HEK293 (cell line): ENCODE data around the gene SLC35F3.

Source experiments
- CTCF ChIA-PET: fragments of 350-600 bp; formaldehyde crosslinking; extraction: SDS; loops from one replicate; lab custom pipeline; 2021; ENCODE audit warnings: antibody characterized with exemption; lab: Yijun Ruan, JAX
- POLR2A ChIA-PET: fragments of 300-600 bp; formaldehyde crosslinking; extraction: SDS; loops from one replicate; lab custom pipeline; 2020; ENCODE audit warnings: antibody characterized with exemption, inconsistent platforms; lab: Yijun Ruan, JAX
- H3K27ac ChIP-seq: fragments of 200-500 bp; sonication (Bioruptor generic); 2 replicates; pipeline ENCODE4 v1.5.1; 2014; ENCODE audit warnings: low read depth, low read length, control low read depth, inconsistent platforms; ENCODE audit errors: extremely low read depth
- H3K36me3 ChIP-seq, 2 experiments: fragments of 200-500 bp in 1 of 2; sonication (Bioruptor generic) in 1 of 2; 1 replicate in 1 of 2; 2 replicates in 1 of 2; pipeline ENCODE4 v1.5.1; 2014 to 2017; ENCODE audit warnings: inconsistent platforms in 2 of 2, low read length in 2 of 2; ENCODE audit not compliant: control insufficient read depth in 2 of 2, insufficient read depth in 1 of 2
- H3K4me1 ChIP-seq: fragments of 200-500 bp; sonication (Bioruptor generic); 2 replicates; pipeline ENCODE4 v1.5.1; 2014; ENCODE audit warnings: mild to moderate bottlenecking, low read length, inconsistent platforms; ENCODE audit not compliant: control insufficient read depth, insufficient read depth
- H3K4me3 ChIP-seq: 2 replicates; pipeline ENCODE4 v1.5.1; 2011; ENCODE audit warnings: low read depth, mild to moderate bottlenecking, control low read depth, low read length, moderate library complexity
- H3K9me3 ChIP-seq: fragments of 200-500 bp; sonication (Bioruptor generic); 2 replicates; pipeline ENCODE4 v1.5.1; 2014; ENCODE audit warnings: low read depth, low read length, inconsistent platforms; ENCODE audit not compliant: control insufficient read depth, insufficient read depth
- HOXD13 ChIP-seq: sonication (generic); formaldehyde crosslinking; IDR thresholded peaks from 2 replicates; pipeline ENCODE4 v1.8.0; 2022; ENCODE audit warnings: missing genetic modification reagents, borderline replicate concordance
- SCRT1 ChIP-seq: fragments of 450-650 bp; formaldehyde crosslinking; IDR thresholded peaks from 2 replicates; pipeline ENCODE4 v1.5.1; 2016; ENCODE audit warnings: missing biosample characterization, missing genetic modification characterization, borderline replicate concordance
- SETDB1 ChIP-seq: IDR thresholded peaks from one replicate; pipeline ENCODE4 v1.6.1; 2017; ENCODE audit warnings: mild to moderate bottlenecking, low read length, moderate library complexity, mixed read lengths; ENCODE audit not compliant: insufficient read length
- ZNF10 ChIP-seq: fragments of 450-650 bp; formaldehyde crosslinking; IDR thresholded peaks from 2 replicates; pipeline ENCODE4 v1.5.1; 2017; ENCODE audit warnings: missing biosample characterization, missing genetic modification characterization
- ZNF132 ChIP-seq: fragments of 450-650 bp; formaldehyde crosslinking; IDR thresholded peaks from 2 replicates; pipeline ENCODE4 v1.5.1; 2017; ENCODE audit warnings: missing biosample characterization, missing genetic modification characterization, borderline replicate concordance
- ZNF2 ChIP-seq: fragments of 450-650 bp; formaldehyde crosslinking; IDR thresholded peaks from 2 replicates; pipeline ENCODE4 v1.5.1; 2016; ENCODE audit warnings: missing biosample characterization, missing genetic modification characterization
- ZNF292 ChIP-seq: fragments of 450-650 bp; formaldehyde crosslinking; IDR thresholded peaks from 2 replicates; pipeline ENCODE4 v1.5.1; 2016; ENCODE audit warnings: low read depth, missing biosample characterization, missing genetic modification characterization, borderline replicate concordance
- ZNF302 ChIP-seq: fragments of 450-650 bp; formaldehyde crosslinking; IDR thresholded peaks from 2 replicates; pipeline ENCODE4 v1.5.1; 2016; ENCODE audit warnings: missing biosample characterization, missing genetic modification characterization, low read depth
- ZNF324 ChIP-seq: fragments of 450-650 bp; formaldehyde crosslinking; IDR thresholded peaks from 2 replicates; pipeline ENCODE4 v1.5.1; 2016; ENCODE audit warnings: missing biosample characterization, missing genetic modification characterization
- ZNF350 ChIP-seq: fragments of 450-650 bp; formaldehyde crosslinking; IDR thresholded peaks from 2 replicates; pipeline ENCODE4 v1.5.0; 2017; ENCODE audit warnings: missing biosample characterization, mild to moderate bottlenecking, missing genetic modification characterization
- ZNF558 ChIP-seq: fragments of 450-650 bp; formaldehyde crosslinking; IDR thresholded peaks from 2 replicates; pipeline ENCODE4 v1.5.1; 2016; ENCODE audit warnings: missing biosample characterization, missing genetic modification characterization
- TF ChIP-seq, protein P1 (sequence below): IDR thresholded peaks from 2 replicates; pipeline ENCODE4 v1.6.1; 2011; ENCODE audit warnings: mild to moderate bottlenecking, low read depth, low read length, borderline replicate concordance
- TF ChIP-seq, protein P2 (sequence below): fragments of 450-650 bp; formaldehyde crosslinking; conservative IDR thresholded peaks from 2 replicates; pipeline ENCODE4 v1.5.1; 2016; ENCODE audit warnings: low read depth, missing biosample characterization, missing genetic modification characterization
- TF ChIP-seq, protein P3 (sequence below): fragments of 450-650 bp; formaldehyde crosslinking; IDR thresholded peaks from 2 replicates; pipeline ENCODE4 v1.5.1; 2016; ENCODE audit warnings: missing biosample characterization, missing genetic modification characterization, low read depth
- TF ChIP-seq, protein P4 (sequence below): fragments of 450-650 bp; formaldehyde crosslinking; IDR thresholded peaks from 2 replicates; pipeline ENCODE4 v1.5.1; 2016; ENCODE audit warnings: missing biosample characterization, missing genetic modification characterization
- TF ChIP-seq, protein P5 (sequence below): fragments of 450-650 bp; formaldehyde crosslinking; optimal IDR thresholded peaks from 2 replicates; pipeline ENCODE3; 2016; ENCODE audit warnings: missing biosample characterization, mild to moderate bottlenecking, missing genetic modification characterization
- TF ChIP-seq, protein P6 (sequence below): fragments of 450-650 bp; formaldehyde crosslinking; IDR thresholded peaks from 2 replicates; pipeline ENCODE4 v1.5.1; 2016; ENCODE audit warnings: missing biosample characterization, missing genetic modification characterization

Gene SLC35F3

DNA sequence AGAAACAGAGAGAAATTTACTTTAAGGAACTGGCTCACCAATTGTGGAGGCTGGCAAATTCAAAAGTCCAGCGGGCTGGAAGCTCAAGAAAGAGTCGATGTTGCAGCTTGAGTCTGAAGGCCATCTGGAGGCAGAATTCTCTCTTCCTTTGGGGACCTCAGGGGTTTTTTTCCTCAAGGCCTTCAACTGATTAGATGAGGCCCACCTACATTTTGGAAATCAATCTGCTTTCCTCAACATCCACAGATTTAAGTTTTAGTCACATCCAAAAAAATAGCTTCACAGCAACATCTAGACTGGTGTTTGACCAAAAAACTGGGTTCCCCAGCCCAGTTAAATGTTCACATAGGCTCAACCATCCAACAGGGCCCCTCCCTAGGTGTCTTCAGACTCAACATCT is 114.9 kb downstream of the SLC35F3 start:
- no peak overlapping the region for H3K4me3 ChIP-seq
- TF ChIP-seq ZNF10 (tag by site-specific recombination) = peak; percentile 96
- no peak for TF ChIP-seq ZNF2 (tag by site-specific recombination)
- TF ChIP-seq, all 188 proteins: peak for 1
- Histone ChIP-seq H3K4me1 (no peaks in the 10 kb centered on the region), H3K9me3 (no peaks in the 10 kb centered on the region), H3K36me3 (no peaks in the 10 kb centered on the region), H3K27ac (no peak overlapping the region)
- CTCF ChIA-PET = no interaction called here
- POLR2A ChIA-PET = no interaction called here

DNA sequence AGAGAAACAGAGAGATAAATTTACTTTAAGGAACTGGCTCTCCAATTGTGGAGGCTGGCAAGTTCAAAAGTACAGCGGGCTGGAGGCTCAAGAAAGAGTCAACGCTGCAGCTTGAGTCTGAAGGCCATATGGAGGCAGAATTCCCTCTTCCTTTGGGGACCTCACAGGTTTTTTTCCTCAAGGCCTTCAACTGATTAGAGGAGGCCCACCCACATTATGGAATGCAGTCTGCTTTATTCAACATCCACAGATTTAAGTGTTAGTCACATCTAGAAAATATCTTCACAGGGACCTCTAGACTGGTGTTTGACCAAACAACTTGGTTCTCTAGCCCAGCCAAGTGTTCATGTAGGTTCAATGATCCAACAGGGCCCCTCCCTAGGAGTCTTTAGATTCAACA is 117.8 kb downstream of the SLC35F3 start:
- Histone ChIP-seq H3K4me3 (no peak overlapping the region), H3K9me3 (no peaks in the 10 kb centered on the region), H3K36me3 (no peaks in the 10 kb centered on the region), H3K27ac (no peak overlapping the region), H3K4me1 (no peaks in the 10 kb centered on the region)
- POLR2A ChIA-PET = no interaction called here
- CTCF ChIA-PET = interaction anchor here (1.2 kb wide), 1 partner anchor 17 kb away, joined by 3 read pairs; no protein-coding TSS in a partner anchor
- TF ChIP-seq HOXD13 (CRISPR knock-in tag) (no peak), ZNF10 (tag by site-specific recombination) (peak; percentile 97)
- TF ChIP-seq, protein P1, sequence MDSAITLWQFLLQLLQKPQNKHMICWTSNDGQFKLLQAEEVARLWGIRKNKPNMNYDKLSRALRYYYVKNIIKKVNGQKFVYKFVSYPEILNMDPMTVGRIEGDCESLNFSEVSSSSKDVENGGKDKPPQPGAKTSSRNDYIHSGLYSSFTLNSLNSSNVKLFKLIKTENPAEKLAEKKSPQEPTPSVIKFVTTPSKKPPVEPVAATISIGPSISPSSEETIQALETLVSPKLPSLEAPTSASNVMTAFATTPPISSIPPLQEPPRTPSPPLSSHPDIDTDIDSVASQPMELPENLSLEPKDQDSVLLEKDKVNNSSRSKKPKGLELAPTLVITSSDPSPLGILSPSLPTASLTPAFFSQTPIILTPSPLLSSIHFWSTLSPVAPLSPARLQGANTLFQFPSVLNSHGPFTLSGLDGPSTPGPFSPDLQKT = no peak
- TF ChIP-seq, protein P2, sequence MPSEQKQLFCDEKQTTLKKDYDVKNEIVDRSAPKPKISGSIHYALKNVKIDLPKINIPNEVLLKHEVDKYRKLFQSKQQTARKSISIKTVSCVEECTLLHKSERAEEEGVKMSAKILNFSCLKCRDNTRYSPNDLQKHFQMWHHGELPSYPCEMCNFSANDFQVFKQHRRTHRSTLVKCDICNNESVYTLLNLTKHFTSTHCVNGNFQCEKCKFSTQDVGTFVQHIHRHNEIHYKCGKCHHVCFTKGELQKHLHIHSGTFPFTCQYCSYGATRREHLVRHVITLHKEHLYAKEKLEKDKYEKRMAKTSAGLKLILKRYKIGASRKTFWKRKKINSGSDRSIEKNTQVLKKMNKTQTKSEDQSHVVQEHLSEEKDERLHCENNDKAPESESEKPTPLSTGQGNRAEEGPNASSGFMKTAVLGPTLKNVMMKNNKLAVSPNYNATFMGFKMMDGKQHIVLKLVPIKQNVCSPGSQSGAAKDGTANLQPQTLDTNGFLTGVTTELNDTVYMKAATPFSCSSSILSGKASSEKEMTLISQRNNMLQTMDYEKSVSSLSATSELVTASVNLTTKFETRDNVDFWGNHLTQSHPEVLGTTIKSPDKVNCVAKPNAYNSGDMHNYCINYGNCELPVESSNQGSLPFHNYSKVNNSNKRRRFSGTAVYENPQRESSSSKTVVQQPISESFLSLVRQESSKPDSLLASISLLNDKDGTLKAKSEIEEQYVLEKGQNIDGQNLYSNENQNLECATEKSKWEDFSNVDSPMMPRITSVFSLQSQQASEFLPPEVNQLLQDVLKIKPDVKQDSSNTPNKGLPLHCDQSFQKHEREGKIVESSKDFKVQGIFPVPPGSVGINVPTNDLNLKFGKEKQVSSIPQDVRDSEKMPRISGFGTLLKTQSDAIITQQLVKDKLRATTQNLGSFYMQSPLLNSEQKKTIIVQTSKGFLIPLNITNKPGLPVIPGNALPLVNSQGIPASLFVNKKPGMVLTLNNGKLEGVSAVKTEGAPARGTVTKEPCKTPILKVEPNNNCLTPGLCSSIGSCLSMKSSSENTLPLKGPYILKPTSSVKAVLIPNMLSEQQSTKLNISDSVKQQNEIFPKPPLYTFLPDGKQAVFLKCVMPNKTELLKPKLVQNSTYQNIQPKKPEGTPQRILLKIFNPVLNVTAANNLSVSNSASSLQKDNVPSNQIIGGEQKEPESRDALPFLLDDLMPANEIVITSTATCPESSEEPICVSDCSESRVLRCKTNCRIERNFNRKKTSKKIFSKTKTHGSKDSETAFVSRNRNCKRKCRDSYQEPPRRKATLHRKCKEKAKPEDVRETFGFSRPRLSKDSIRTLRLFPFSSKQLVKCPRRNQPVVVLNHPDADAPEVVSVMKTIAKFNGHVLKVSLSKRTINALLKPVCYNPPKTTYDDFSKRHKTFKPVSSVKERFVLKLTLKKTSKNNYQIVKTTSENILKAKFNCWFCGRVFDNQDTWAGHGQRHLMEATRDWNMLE = no peak

DNA sequence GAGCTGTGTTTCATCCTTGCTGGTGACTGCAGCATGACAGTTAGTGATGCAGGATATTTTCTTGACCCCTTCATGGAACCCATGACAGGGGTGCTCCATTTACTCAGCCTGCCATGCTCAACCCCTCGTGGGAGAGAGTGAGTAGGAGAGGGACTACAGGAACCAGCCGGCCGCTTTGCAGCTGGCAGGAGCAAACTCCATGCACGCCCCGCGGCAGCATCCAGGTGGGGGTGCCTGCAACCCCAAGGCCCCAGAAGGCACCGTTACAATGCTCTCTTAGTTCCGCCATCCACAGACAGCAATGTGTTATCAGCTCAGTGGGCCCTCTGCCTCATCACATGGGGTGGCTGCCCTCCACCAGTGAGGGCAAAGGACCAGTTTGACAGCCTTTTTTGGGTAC is 135.1 kb downstream of the SLC35F3 start:
- H3K9me3 ChIP-seq = no peaks in the 10 kb centered on the region
- ChIA-PET CTCF (interaction anchor here (0.6 to 1.7 kb wide), 4 partner anchors 18 to 477 kb away, joined by 3 to 4 read pairs (median 3); no protein-coding TSS in a partner anchor), POLR2A (no interaction called here)
- no peaks in the 10 kb centered on the region for H3K36me3 ChIP-seq
- H3K4me3 ChIP-seq = no peak overlapping the region
- no peaks in the 10 kb centered on the region for H3K4me1 ChIP-seq
- no peak overlapping the region for H3K27ac ChIP-seq
- TF ChIP-seq, protein P3, sequence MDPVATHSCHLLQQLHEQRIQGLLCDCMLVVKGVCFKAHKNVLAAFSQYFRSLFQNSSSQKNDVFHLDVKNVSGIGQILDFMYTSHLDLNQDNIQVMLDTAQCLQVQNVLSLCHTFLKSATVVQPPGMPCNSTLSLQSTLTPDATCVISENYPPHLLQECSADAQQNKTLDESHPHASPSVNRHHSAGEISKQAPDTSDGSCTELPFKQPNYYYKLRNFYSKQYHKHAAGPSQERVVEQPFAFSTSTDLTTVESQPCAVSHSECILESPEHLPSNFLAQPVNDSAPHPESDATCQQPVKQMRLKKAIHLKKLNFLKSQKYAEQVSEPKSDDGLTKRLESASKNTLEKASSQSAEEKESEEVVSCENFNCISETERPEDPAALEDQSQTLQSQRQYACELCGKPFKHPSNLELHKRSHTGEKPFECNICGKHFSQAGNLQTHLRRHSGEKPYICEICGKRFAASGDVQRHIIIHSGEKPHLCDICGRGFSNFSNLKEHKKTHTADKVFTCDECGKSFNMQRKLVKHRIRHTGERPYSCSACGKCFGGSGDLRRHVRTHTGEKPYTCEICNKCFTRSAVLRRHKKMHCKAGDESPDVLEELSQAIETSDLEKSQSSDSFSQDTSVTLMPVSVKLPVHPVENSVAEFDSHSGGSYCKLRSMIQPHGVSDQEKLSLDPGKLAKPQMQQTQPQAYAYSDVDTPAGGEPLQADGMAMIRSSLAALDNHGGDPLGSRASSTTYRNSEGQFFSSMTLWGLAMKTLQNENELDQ (tag by site-specific recombination) = no peak
- TF ChIP-seq ZNF350 (tag by site-specific recombination) (no peak), SCRT1 (tag by site-specific recombination) (no peak), ZNF292 (tag by site-specific recombination) (no peak), ZNF302 (tag by site-specific recombination) (no peak), ZNF324 (tag by site-specific recombination) (no peak), ZNF132 (tag by site-specific recombination) (no peak), SETDB1 (no peak), ZNF558 (no peak)
- TF ChIP-seq, protein P4, sequence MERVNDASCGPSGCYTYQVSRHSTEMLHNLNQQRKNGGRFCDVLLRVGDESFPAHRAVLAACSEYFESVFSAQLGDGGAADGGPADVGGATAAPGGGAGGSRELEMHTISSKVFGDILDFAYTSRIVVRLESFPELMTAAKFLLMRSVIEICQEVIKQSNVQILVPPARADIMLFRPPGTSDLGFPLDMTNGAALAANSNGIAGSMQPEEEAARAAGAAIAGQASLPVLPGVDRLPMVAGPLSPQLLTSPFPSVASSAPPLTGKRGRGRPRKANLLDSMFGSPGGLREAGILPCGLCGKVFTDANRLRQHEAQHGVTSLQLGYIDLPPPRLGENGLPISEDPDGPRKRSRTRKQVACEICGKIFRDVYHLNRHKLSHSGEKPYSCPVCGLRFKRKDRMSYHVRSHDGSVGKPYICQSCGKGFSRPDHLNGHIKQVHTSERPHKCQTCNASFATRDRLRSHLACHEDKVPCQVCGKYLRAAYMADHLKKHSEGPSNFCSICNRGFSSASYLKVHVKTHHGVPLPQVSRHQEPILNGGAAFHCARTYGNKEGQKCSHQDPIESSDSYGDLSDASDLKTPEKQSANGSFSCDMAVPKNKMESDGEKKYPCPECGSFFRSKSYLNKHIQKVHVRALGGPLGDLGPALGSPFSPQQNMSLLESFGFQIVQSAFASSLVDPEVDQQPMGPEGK (tag by site-specific recombination) = no peak
- TF ChIP-seq, protein P5, sequence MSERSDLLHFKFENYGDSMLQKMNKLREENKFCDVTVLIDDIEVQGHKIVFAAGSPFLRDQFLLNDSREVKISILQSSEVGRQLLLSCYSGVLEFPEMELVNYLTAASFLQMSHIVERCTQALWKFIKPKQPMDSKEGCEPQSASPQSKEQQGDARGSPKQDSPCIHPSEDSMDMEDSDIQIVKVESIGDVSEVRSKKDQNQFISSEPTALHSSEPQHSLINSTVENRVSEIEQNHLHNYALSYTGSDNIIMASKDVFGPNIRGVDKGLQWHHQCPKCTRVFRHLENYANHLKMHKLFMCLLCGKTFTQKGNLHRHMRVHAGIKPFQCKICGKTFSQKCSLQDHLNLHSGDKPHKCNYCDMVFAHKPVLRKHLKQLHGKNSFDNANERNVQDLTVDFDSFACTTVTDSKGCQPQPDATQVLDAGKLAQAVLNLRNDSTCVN (tag by site-specific recombination) = no peak
- TF ChIP-seq, protein P6, sequence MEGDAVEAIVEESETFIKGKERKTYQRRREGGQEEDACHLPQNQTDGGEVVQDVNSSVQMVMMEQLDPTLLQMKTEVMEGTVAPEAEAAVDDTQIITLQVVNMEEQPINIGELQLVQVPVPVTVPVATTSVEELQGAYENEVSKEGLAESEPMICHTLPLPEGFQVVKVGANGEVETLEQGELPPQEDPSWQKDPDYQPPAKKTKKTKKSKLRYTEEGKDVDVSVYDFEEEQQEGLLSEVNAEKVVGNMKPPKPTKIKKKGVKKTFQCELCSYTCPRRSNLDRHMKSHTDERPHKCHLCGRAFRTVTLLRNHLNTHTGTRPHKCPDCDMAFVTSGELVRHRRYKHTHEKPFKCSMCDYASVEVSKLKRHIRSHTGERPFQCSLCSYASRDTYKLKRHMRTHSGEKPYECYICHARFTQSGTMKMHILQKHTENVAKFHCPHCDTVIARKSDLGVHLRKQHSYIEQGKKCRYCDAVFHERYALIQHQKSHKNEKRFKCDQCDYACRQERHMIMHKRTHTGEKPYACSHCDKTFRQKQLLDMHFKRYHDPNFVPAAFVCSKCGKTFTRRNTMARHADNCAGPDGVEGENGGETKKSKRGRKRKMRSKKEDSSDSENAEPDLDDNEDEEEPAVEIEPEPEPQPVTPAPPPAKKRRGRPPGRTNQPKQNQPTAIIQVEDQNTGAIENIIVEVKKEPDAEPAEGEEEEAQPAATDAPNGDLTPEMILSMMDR (tag by site-specific recombination) = no peak
